GM23248 (cell line): ENCODE data around the gene ANKRD31.

Source experiments
- EZH2 ChIP-seq: fragments of 200-600 bp; sonication (generic); IDR thresholded peaks from 2 replicates; pipeline ENCODE4 v1.6.1; 2018; ENCODE audit warnings: antibody characterized with exemption, mild to moderate bottlenecking; ENCODE audit not compliant: insufficient read depth, poor library complexity, severe bottlenecking
- EZH2phosphoT487 ChIP-seq: fragments of 200-600 bp; sonication (generic); IDR thresholded peaks from 2 replicates; pipeline ENCODE4 v1.6.1; 2018; ENCODE audit warnings: antibody characterized with exemption, moderate library complexity, mild to moderate bottlenecking, low read depth; ENCODE audit not compliant: insufficient read depth

DNA sequence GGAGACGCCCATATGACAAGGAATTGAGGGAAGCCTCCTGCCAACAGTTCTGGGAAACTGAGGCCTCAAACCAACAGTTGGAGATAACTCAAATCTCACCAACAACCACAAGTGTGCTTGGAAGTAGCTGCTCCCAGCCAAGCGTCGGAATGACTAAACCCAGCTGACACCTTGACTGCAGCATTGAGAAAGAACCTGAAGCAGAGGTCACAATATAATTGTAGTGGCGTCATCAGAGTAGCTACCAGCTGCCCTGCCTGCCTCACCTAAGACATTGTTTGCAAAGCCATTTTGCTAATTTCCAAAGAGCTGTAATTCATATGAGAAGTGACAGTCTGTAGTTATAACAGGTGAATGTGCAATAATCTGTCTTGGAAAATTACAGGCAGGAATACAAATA is 40.8 kb upstream of the ANKRD31 start:
- TF ChIP-seq EZH2 (no peak), EZH2phosphoT487 (no peak)
